Measurements from ENCODE around the gene AK8.

The AK8 gene

GRCh38 chr9:132825430-132825829 lies 52.7 kb downstream of the AK8 start:
- no peak for DNase-seq (ENCODE audit: low read depth in 2 of 2)

GRCh38 chr9:132824951-132825350 lies 53.1 kb downstream of the AK8 start:
- no peak for DNase-seq (ENCODE audit: low read depth in 2 of 2)

- no peak for DNase-seq (ENCODE audit: low read depth in 2 of 2)
These were observed 53.9 kb downstream of the AK8 start for GRCh38 chr9:132824151-132824550.

- no peak for DNase-seq (ENCODE audit: low read depth in 2 of 2)
These were observed 54.5 kb downstream of the AK8 start for GRCh38 chr9:132823370-132824145.

GRCh38 chr9:132820169-132820944 lies 57.7 kb downstream of the AK8 start:
- no peak for DNase-seq (ENCODE audit: low read depth in 2 of 2)

- no peak for DNase-seq (ENCODE audit: low read depth in 2 of 2)
These were observed 59.5 kb downstream of the AK8 start for GRCh38 chr9:132818588-132818987.

- no peak for DNase-seq (ENCODE audit: low read depth in 2 of 2)
These were observed 63.1 kb downstream of the AK8 start for GRCh38 chr9:132814937-132815336.

GRCh38 chr9:132813115-132813771 lies 64.8 kb downstream of the AK8 start:
- DNase-seq (ENCODE audit: low read depth in 2 of 2), result no peak

- no peak for DNase-seq (ENCODE audit: low read depth in 2 of 2)
These were observed 66.1 kb downstream of the AK8 start for GRCh38 chr9:132811985-132812384.

- no peak for DNase-seq (ENCODE audit: low read depth in 2 of 2)
These were observed 67.8 kb downstream of the AK8 start for GRCh38 chr9:132810314-132810713.

- no peak for DNase-seq (ENCODE audit: low read depth in 2 of 2)
These were observed 68.3 kb downstream of the AK8 start for GRCh38 chr9:132809677-132810271.

GRCh38 chr9:132808645-132809044 lies 69.4 kb downstream of the AK8 start:
- no peak for DNase-seq (ENCODE audit: low read depth in 2 of 2)

GRCh38 chr9:132806723-132807421 lies 71.2 kb downstream of the AK8 start:
- DNase-seq (ENCODE audit: low read depth in 2 of 2), result no peak

GRCh38 chr9:132806306-132806705 lies 71.8 kb downstream of the AK8 start:
- DNase-seq (ENCODE audit: low read depth in 2 of 2), result no peak

- no peak for DNase-seq (ENCODE audit: low read depth in 2 of 2)
These were observed 73.3 kb downstream of the AK8 start for GRCh38 chr9:132804576-132805295.

GRCh38 chr9:132802121-132802795 lies 75.8 kb downstream of the AK8 start:
- no peak for DNase-seq (ENCODE audit: low read depth in 2 of 2)

GRCh38 chr9:132801659-132802058 lies 76.4 kb downstream of the AK8 start:
- no peak for DNase-seq (ENCODE audit: low read depth in 2 of 2)

GRCh38 chr9:132800038-132800648 lies 77.9 kb downstream of the AK8 start:
- DNase-seq (ENCODE audit: low read depth in 2 of 2), result peak; percentile 7 to 20

- DNase-seq (ENCODE audit: low read depth in 2 of 2), result no peak
These were observed 79.0 kb downstream of the AK8 start for GRCh38 chr9:132798817-132799790.
